Lower leg skin (tissue), 4 donors: Measurements from ENCODE around the gene ADGRD1. TPM values are rescaled to one million over a fixed set of nuclear protein-coding genes. Genes with fewer than 3 reads are reported as not detected.
"Not testable (repeated sequence)": the region's sequence is repeated elsewhere in the genome, so short reads cannot be mapped to it uniquely, and the experiment has no call there.

Experiments used
- DNase-seq, 2 donors: peaks; one replicate each; pipeline ENCODE4 v3.0.0-alpha.2; 2019; ENCODE audit warnings: low spot score in 2 of 2
- H3K4me3 ChIP-seq: fragments of 200-600 bp; sonication (generic); 2 replicates; pipeline ENCODE4 v1.5.1; 2017; ENCODE audit warnings: mild to moderate bottlenecking, low read depth; ENCODE audit not compliant: poor library complexity, severe bottlenecking
- CTCF ChIP-seq, 3 donors: fragments of 450-650 bp; IDR thresholded peaks; one replicate each; pipeline ENCODE4 v1.5.1; 2016; ENCODE audit warnings: antibody characterized with exemption in 3 of 3, mild to moderate bottlenecking in 3 of 3, moderate library complexity in 2 of 3
- POLR2A ChIP-seq, 2 donors: fragments of 450-650 bp; IDR thresholded peaks; one replicate each; pipeline ENCODE4 v1.6.1; 2016 to 2017; ENCODE audit warnings: antibody characterized with exemption in 2 of 2, mild to moderate bottlenecking in 1 of 2, moderate library complexity in 1 of 2
- whole genome bisulfite sequencing, 2 donors: methylation state at CpG; one replicate each; pipeline ENCODE4 v1.1.5; 2018; 5-methylcytosine and 5-hydroxymethylcytosine counted together
- intact Hi-C: fragments of 100-400 bp; cut with DNase I; formaldehyde crosslinking; loops from one replicate; pipeline ENCODE4 v1.15.0; 2023; ENCODE audit warnings: low total_unique reads
- total RNA-seq, 4 donors: library from RNA; depleted of rRNA; stranded (reverse); fragments of >200 nt; gene quantifications; one replicate each; pipeline ENCODE4 v1.1.0, GENCODE V29; 2016

ADGRD1 gene
- total RNA-seq, 4 donors from 2014 or later = 8.3 to 11.6 (median 8.9) TPM

- intact Hi-C loops = loop anchor here (10.0 kb wide), 1 partner anchor 204 kb away; no protein-coding TSS in a partner anchor
- TF ChIP-seq POLR2A (IDR thresholded peaks at IDR 0.05) (no peak), CTCF (IDR thresholded peaks at IDR 0.05) (no peak)
- H3K4me3 ChIP-seq = no peak overlapping the region
- 75 to 87% methylated on average over 6 of the region's 6 CpGs for WGBS, 2 donors
- DNase-seq = peak in 1 of 2 donors; percentile 31
These were observed 174.8 kb downstream of the ADGRD1 start for GRCh38 chr12:131128556-131128955.

- DNase-seq = peak in 1 of 2 donors; percentile 71
- intact Hi-C loops = loop anchor here (10.0 kb wide), 1 partner anchor 204 kb away; no protein-coding TSS in a partner anchor
- WGBS, 2 donors = 70 to 95% methylated on average over 13 to 20 of the region's 20 CpGs
These were observed 175.4 kb downstream of the ADGRD1 start for GRCh38 chr12:131128966-131129619.

GRCh38 chr12:131129839-131130238 is 176.1 kb downstream of the ADGRD1 start:
- intact Hi-C loops = loop anchor here (10.0 kb wide), 1 partner anchor 205 kb away; no protein-coding TSS in a partner anchor
- H3K4me3 ChIP-seq = no peak overlapping the region
- peak in 1 of 2 donors; percentile 58 for DNase-seq

More at GRCh38 chr12:131128966-131129619, 175.4 kb downstream of the ADGRD1 start:
- not testable (repeated sequence) for H3K4me3 ChIP-seq

GRCh38 chr12:131130311-131130911 is 176.7 kb downstream of the ADGRD1 start:
- no peak overlapping the region for H3K4me3 ChIP-seq
- WGBS, 2 donors = 81 to 83% methylated on average over 22 to 24 of the region's 30 CpGs
- intact Hi-C loops = no loop called here
- peak in 1 of 2 donors; percentile 76 for DNase-seq
- no peak for TF ChIP-seq POLR2A (IDR thresholded peaks at IDR 0.05)
- no peak for TF ChIP-seq CTCF (IDR thresholded peaks at IDR 0.05)

More at GRCh38 chr12:131129839-131130238, 176.1 kb downstream of the ADGRD1 start:
- TF ChIP-seq CTCF (IDR thresholded peaks at IDR 0.05) = no peak
- no peak for TF ChIP-seq POLR2A (IDR thresholded peaks at IDR 0.05)
- 69 to 73% methylated on average over 11 of the region's 11 CpGs for WGBS, 2 donors

- intact Hi-C loops = no loop called here
These were observed 177.5 kb downstream of the ADGRD1 start for GRCh38 chr12:131131077-131131807.

More at GRCh38 chr12:131131077-131131807, 177.5 kb downstream of the ADGRD1 start:
- H3K4me3 ChIP-seq = no peak overlapping the region
- 93 to 97% methylated on average over 14 to 15 of the region's 20 CpGs for WGBS, 2 donors
- peak in 1 of 2 donors; percentile 82 for DNase-seq
- TF ChIP-seq POLR2A (IDR thresholded peaks at IDR 0.05) (no peak), CTCF (IDR thresholded peaks at IDR 0.05) (no peak)
